Mesenteric fat pad (tissue), 1 donor: ENCODE data around the gene KIAA1328. TPM values are rescaled to one million over a fixed set of nuclear protein-coding genes. Genes with fewer than 3 reads are reported as not detected.

Experiments used
- DNase-seq: peaks from one replicate; pipeline ENCODE4 v3.0.0-alpha.2; 2020; ENCODE audit warnings: low spot score
- total RNA-seq: library from RNA; stranded (reverse); fragmentation: NEBNext Ultra II Directional; extraction: Animal tissue kit (Norgen Biotek cat#: 25700); gene quantifications from one replicate; pipeline ENCODE4 v1.2.1, GENCODE V29; 2021
- donor health status: DM: yes; HTN: yes; CAD: no.

Gene KIAA1328
- total RNA-seq, 1 donor from 2014 or later: 8.0 TPM

GRCh38 chr18:37188016-37188791, 359.3 kb downstream of the KIAA1328 start:
- no peak for DNase-seq

- no peak for DNase-seq
Measured at GRCh38 chr18:37199741-37200140, 370.8 kb downstream of the KIAA1328 start.

DNA sequence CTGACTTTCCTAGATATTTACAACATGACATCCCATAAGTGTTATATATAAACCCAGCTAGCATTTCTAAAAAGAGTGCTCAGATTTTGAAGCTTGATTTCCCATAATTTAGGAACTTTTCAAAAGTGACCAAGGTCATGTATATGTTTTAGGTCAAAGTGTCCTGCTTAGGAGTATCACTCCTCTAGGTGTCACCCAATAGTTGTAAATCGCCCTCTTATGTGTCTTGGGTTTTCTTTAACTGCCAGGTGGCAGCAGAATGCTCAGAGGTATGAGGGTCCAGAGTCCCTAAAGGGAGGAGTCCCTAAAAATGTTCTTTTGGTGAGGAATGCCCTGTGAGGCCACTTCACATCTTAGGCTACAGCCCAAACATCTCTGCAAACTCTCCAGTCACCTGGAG, 378.4 kb downstream of the KIAA1328 start:
- no peak for DNase-seq

GRCh38 chr18:37210781-37211180, 381.9 kb downstream of the KIAA1328 start:
- DNase-seq: no peak

GRCh38 chr18:37218022-37218590, 389.2 kb downstream of the KIAA1328 start:
- DNase-seq: no peak

GRCh38 chr18:37219257-37219656, 390.3 kb downstream of the KIAA1328 start:
- DNase-seq: no peak

GRCh38 chr18:37222354-37222998, 393.5 kb downstream of the KIAA1328 start:
- no peak for DNase-seq

DNA sequence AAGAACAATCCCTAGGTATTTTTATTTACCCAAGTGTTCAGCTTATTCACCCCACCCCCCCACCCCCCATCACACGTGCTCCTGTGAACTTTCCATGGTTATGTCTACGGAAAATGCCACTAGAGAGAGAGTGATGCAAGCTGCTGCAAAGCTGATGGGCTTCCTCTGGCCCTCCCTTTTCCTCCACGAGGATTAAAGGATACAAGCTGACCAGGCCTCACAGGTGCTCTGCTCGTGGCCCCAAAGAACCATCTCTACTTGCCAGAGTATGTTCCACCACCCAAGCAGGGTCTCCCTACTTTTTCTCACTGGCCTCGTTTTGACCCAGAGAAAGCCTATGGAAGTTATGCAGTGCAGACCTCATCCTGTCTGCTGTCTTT, 394.1 kb downstream of the KIAA1328 start:
- DNase-seq: no peak

DNA sequence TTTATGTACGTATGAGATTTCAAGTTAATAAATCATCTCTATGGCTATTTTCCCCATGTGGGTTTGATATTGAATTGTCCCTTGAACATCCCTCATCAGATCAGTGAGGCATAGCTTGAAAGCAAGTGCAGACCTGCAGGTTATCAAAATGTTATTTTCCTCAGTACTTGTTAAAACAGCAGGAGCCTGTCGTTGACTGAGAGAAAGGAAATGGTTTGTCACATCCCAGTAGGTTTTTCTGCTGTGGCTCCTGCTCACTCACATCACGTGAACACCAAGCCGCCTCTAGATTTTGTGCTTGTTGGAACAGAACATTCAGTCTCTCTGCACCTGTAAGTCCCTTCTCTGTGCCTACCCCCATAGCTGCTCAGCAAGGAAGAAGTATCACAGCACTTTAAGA, 396.4 kb downstream of the KIAA1328 start:
- DNase-seq: no peak

DNA sequence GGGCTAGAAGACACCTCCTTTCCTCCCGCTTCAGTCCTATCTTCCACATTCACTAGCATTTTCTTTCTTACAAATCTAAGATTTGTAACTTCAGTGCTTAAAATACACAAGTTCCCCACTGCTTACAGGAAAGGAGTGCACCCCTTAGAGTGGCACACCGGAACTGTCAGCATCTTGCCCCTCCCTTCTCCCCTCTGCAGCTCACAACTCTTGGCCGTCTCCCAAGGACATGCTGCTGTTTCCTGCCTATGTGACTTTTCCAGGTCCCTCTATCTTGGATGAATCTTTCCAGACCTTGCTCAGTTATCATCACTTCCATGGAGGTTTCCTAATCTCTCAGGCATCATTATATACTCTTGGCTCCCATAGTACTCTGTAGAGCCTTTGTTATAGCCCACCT, 401.8 kb downstream of the KIAA1328 start:
- no peak for DNase-seq

DNA sequence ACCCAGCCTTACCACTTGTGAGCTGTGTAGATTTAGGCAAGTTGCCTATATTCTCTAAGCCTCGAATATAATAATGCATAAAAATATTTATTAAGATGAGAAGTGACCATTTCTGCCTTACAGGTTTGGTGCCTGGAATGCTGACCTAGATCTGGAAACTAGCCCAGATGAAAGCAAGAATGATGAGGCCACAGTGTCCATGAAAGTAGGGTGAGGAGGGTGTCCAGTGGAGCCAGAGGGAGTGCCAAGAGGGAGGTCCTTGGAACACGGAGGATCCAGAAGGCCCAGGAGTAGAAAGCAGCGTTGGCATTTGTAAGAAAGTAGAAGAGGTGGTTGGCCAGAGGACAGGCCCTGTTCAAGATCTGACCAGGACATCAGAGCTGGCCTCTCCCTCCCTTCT, 402.3 kb downstream of the KIAA1328 start:
- peak; percentile 84 for DNase-seq

DNA sequence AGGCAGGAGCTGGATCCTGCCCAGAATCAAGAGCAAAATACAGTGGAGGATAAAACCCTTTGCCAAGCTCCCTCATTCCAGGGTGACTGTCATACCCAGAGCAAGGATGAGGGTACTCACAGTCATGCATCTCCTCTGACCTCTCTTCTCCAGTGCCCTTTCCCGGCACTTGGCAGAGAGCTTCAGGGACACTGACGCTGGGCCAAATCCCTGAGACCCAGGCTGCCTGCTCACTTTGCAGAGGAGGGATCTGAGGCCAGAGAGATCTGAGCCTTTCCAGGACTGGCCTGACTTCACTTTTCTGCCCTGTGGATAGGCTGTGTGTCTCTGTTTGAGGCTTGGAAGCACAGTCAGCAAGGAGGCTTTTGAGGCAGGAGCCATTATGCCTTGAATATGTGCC, 406.7 kb downstream of the KIAA1328 start:
- DNase-seq: peak; percentile 68

- DNase-seq: peak; percentile 60
Measured at GRCh38 chr18:37238282-37239108, 409.6 kb downstream of the KIAA1328 start.

DNA sequence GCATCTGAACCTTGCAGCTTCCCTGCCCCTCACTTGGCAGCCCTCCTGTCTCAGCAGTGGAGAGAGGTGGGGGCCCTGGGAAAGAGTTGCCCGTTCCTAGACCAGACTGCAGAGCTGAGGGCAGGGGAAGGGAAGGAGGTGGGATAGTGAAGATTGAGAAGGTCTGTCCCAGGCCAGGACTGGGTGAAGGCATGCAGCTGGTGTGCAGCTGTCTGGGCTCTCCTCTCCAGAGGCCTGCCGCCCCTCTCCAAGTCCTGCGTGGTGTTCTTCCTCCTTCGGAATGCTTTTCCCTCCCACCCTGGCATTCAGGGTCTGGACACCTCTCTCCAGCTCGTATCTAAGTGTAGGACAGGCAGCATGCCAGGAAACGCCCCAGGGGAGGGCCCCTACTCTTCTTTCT, 413.2 kb downstream of the KIAA1328 start:
- peak; percentile 45 for DNase-seq

GRCh38 chr18:37242826-37243560, 414.1 kb downstream of the KIAA1328 start:
- peak; percentile 28 for DNase-seq

DNA sequence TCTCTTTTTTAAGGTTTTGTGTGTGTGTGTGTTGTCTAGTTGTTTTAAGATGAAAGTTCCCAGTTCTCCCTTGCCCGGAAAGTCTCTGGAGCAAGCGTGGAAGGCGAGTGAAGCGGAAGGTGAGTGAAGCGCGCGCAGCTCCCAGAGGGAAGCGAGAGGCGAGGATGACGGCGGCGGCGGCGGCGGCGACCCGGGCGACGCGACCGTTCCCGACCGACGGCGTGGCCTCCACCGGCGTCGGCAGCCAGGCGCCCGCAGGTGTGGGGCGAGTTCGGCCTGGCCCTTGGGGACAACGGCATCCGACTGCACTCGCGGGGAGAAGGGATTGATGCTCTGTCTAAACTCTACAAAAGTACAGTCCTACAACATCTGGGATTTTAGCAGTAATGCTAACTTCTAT, 414.8 kb downstream of the KIAA1328 start:
- DNase-seq: peak; percentile 76

- DNase-seq: no peak
Measured at GRCh38 chr18:37244618-37245017, 415.7 kb downstream of the KIAA1328 start.

DNA sequence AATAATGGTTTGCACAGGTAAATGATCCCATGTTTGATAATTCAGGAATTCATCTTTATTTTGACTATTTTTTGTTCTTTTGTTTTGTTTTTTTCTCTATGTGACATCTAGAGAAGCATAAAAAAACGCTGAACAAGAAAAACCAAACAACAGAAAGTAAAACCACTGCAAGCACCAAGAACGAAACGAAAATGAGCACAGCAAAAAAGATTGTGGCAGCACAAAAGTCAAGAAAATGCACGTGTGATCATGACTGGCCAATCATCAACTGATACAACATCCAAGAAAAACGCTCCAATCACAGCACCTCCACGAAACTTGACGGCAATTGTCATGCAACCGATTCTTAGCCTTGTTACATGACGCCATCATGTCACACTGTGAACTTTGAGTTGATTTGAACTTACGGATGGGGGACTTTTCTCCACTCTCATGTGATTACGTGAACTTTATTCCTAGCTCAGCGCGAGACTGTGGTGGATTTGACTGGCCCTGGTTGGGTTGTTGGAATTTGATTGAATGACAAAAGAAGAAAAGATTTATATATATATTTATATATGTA, 417.9 kb downstream of the KIAA1328 start:
- DNase-seq: no peak

DNA sequence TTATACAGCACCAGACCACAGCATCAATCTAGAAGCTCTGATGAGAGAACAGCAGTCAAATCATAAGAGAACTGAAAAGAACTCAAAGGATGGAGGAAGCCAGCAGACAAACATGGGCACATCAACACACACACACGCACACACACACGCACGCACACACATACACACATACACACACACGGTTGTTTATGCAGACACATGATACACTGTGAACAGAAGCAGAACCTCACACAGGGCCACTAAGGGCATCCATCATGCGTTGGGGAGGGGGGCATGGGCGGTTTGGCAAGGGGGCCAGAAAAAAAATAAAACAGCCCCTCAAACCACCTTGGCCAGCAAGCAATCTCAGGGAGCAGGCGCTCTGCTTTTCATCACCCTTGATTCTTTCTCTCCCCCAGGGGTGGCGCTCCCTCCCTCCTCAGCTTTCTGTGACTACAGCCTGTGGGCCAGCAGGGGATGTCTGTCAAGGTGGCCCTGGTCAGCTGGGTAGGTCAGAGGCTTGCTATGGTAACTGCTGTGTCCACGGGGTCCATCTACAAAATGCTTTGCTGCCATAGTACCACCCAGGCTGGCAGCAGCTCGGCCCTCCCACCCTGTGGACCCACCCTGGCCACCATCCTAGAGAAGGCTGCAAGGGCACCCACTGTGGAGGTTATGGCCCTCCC, 418.7 kb downstream of the KIAA1328 start:
- DNase-seq: peak; percentile 53

GRCh38 chr18:37248281-37248680, 419.4 kb downstream of the KIAA1328 start:
- peak; percentile 59 for DNase-seq
